Glutamatergic neuron (in vitro differentiated cells): ENCODE data around the gene REM2. TPM values are rescaled to one million over a fixed set of nuclear protein-coding genes. Genes with fewer than 3 reads are reported as not detected.

Experiments
- DNase-seq: peaks from one replicate; pipeline ENCODE4 v3.0.0; 2022
- H3K27ac Mint-ChIP-seq: one replicate; pipeline ENCODE4 v1.8.0; 2020; ENCODE audit warnings: mild to moderate bottlenecking, mixed read lengths, inconsistent platforms; ENCODE audit not compliant: unreplicated experiment
- H3K27me3 Mint-ChIP-seq: one replicate; pipeline ENCODE4 v1.8.0; 2020; ENCODE audit warnings: mild to moderate bottlenecking, moderate library complexity, mixed read lengths, inconsistent platforms; ENCODE audit not compliant: unreplicated experiment
- H3K36me3 Mint-ChIP-seq: one replicate; pipeline ENCODE4 v1.8.0; 2020; ENCODE audit warnings: mild to moderate bottlenecking, mixed read lengths, inconsistent platforms; ENCODE audit not compliant: unreplicated experiment
- H3K4me1 Mint-ChIP-seq: one replicate; pipeline ENCODE4 v1.8.0; 2020; ENCODE audit warnings: mild to moderate bottlenecking, low read depth, mixed read lengths, inconsistent platforms; ENCODE audit not compliant: unreplicated experiment
- H3K4me3 Mint-ChIP-seq: one replicate; pipeline ENCODE4 v1.8.0; 2020; ENCODE audit warnings: mild to moderate bottlenecking, mixed read lengths, inconsistent platforms; ENCODE audit not compliant: unreplicated experiment
- H3K9me3 Mint-ChIP-seq: one replicate; pipeline ENCODE4 v1.8.0; 2020; ENCODE audit warnings: mild to moderate bottlenecking, moderate library complexity, mixed read lengths, inconsistent platforms; ENCODE audit not compliant: unreplicated experiment
- total RNA-seq: library from RNA; stranded (reverse); fragmentation: NEBNext Ultra II Directional; extraction: Animal tissue kit (Norgen Biotek cat#: 25700); gene quantifications from one replicate; pipeline ENCODE4 v1.2.1, GENCODE V29; 2021; ENCODE audit not compliant: unreplicated experiment
- TF ChIP-seq, protein P1 (sequence below): fragments of 200-600 bp; sonication (generic); IDR thresholded peaks from one replicate; pipeline ENCODE4 v1.5.0; 2021; ENCODE audit not compliant: partially characterized antibody, unreplicated experiment

The REM2 gene
- total RNA-seq, 1 donor from 2014 or later: 73.2 TPM

DNA sequence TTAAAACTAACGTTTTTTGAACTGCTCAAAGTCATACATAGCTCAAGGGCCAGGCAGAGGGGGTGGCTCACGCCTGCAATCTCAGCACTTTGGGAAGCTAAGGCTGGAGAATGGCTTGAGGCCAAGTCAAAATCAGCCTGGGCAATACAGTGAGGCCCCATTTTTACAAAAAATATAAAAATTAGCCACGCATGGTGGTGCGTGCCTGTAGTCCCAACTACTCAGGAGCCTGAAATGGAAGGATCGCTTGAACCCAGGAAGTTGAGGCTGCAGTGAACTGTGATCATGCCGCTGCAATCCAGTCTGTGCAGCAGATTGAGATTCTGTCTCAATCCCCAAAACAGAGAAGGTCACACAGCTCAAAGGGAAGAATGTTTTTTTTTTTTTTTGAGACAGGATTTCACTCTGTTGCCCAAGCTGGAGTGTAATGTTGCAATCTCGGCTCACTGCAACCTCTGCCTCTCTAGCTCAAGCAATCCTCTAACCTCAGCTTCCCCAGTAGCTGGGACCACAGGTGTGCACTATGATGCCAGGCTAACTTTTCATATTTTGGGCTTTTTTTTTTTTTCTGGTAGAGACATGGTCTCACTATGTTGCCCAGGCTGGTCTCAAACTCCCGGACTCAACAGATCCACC lies 33.0 kb downstream of the REM2 start:
- TF ChIP-seq, protein P1, sequence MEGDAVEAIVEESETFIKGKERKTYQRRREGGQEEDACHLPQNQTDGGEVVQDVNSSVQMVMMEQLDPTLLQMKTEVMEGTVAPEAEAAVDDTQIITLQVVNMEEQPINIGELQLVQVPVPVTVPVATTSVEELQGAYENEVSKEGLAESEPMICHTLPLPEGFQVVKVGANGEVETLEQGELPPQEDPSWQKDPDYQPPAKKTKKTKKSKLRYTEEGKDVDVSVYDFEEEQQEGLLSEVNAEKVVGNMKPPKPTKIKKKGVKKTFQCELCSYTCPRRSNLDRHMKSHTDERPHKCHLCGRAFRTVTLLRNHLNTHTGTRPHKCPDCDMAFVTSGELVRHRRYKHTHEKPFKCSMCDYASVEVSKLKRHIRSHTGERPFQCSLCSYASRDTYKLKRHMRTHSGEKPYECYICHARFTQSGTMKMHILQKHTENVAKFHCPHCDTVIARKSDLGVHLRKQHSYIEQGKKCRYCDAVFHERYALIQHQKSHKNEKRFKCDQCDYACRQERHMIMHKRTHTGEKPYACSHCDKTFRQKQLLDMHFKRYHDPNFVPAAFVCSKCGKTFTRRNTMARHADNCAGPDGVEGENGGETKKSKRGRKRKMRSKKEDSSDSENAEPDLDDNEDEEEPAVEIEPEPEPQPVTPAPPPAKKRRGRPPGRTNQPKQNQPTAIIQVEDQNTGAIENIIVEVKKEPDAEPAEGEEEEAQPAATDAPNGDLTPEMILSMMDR: no peak
- Mint-ChIP-seq H3K4me3 (no peak overlapping the region), H3K4me1 (peaks cover 4% of the 10 kb centered on the region), H3K27ac (no peak overlapping the region), H3K9me3 (peaks cover 9% of the 10 kb centered on the region), H3K36me3 (no peaks in the 10 kb centered on the region), H3K27me3 (peaks cover 10% of the 10 kb centered on the region)
- no peak for DNase-seq

DNA sequence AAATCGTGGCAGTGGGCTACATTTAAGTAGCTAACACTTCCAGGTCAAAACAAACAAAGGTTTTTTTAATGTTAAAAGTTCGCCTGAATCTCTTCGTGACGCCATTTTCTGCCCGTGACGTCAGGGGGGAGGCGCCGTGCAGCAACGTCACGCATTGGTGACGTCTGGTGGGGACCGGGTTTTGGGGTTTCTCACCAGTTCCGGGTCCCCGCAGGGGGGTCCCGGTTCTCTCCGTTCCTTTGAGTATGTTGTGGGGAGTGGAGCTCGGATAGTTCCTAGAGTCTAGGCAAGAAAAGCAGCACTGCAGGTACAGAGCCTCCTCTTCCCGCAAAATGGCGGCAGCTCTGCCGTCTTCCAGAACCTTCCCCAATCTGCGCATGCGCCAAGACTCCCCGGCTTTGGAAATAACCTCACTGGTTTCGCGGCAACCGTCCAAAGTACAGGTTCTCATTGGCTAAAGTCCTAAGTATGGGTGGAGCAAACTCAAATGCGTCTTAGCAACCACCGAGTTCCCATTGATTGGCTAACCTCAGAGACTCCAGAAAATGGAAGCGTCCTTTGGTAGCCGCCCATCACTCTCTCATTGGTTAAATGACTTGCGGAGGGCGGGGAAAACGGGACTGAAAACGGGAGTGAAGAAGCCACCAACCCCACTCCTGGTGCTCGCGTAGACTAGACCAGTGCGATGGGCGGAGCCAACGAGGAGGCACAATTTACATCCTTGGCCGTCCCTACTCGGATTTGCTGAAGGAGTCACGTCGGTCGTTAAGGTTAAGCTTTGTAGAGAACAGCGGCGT lies 36.0 kb downstream of the REM2 start, which contains the start of gene RBM23:
Gene RBM23 (minus strand): TSS at position 346 of the 797 bp plus-strand sequence.
- Mint-ChIP-seq H3K9me3 (peaks cover 9% of the 10 kb centered on the region), H3K4me3 (peak within 1 kb of the TSS; percentile 98), H3K4me1 (peaks cover 4% of the 10 kb centered on the region), H3K27ac (peak within 1 kb of the TSS; percentile 100), H3K36me3 (no peaks in the 10 kb centered on the region), H3K27me3 (peaks cover 10% of the 10 kb centered on the region)
- DNase-seq: peak; percentile 100
- TF ChIP-seq, protein P1: no peak

DNA sequence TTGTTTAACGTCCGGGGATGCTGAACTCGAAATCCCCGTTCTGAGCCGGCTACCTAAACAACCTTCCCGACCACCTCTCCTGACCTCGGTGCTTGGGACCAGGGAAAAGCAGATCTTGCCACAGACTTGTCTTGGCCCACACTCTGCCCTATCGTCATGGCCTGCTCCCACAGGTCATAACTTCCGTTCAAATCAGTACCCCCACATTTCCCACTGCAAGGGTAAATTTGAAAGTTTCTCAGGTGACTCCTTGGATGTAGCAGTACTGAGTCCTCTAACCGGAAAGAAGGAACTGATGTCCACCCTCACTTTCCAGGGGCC lies 36.5 kb downstream of the REM2 start:
- H3K4me3 Mint-ChIP-seq: peak overlapping the region; percentile 98
- peaks cover 4% of the 10 kb centered on the region for H3K4me1 Mint-ChIP-seq
- no peaks in the 10 kb centered on the region for H3K36me3 Mint-ChIP-seq
- peak overlapping the region; percentile 100 for H3K27ac Mint-ChIP-seq
- TF ChIP-seq, protein P1: no peak
- H3K27me3 Mint-ChIP-seq: peaks cover 10% of the 10 kb centered on the region
- H3K9me3 Mint-ChIP-seq: peaks cover 9% of the 10 kb centered on the region
- DNase-seq: no peak

DNA sequence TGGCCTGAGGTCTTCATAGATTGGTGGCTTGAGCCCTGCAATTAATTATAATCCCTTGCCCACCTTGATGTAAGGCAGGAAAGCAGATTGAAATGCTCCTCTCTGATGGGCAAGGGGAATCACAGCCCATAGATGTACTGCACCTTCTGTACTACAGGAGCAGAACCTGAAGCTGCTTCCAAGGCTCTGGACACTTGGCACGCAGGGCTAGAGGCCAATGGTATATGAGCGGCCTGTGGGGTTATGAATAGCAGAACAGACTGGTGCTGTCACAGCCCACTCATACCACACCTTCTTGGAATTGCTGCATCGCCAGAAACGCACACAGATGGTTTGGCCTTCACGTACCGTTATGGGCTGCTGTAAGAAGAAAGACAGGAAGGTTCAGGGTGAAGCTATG lies 37.7 kb downstream of the REM2 start:
- Mint-ChIP-seq H3K27ac (no peak overlapping the region), H3K4me1 (peaks cover 4% of the 10 kb centered on the region), H3K9me3 (peaks cover 9% of the 10 kb centered on the region), H3K27me3 (peaks cover 13% of the 10 kb centered on the region), H3K4me3 (no peak overlapping the region), H3K36me3 (no peaks in the 10 kb centered on the region)
- DNase-seq: no peak
- TF ChIP-seq, protein P1: no peak

DNA sequence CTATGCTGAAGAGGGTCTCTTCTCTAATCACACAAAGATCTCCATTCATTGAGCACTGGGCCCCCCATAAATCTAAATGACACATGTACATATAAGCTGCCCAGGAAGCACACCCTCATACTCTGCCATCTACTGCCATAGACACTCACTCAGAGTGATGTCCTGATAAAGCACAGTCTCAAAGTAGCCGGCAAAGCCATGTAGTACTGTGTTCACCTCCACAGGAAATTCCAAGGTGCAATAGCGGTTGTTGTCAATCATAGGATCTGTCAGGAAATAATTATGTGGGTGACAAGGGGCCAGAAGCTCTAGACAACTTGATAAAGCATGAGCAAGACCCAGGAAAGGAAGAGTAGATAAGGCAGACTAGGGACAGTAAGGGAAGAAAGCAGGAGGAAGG lies 39.3 kb downstream of the REM2 start:
- no peak overlapping the region for H3K4me3 Mint-ChIP-seq
- TF ChIP-seq, protein P1: no peak
- peaks cover 13% of the 10 kb centered on the region for H3K27me3 Mint-ChIP-seq
- no peak overlapping the region for H3K27ac Mint-ChIP-seq
- DNase-seq: no peak
- H3K36me3 Mint-ChIP-seq: no peaks in the 10 kb centered on the region
- peaks cover 4% of the 10 kb centered on the region for H3K4me1 Mint-ChIP-seq
- peaks cover 13% of the 10 kb centered on the region for H3K9me3 Mint-ChIP-seq
